Activated CD4-positive, alpha-beta memory T cell treated with anti-CD3 and anti-CD28 coated beads for 36 hours (primary cell): ENCODE results near the gene ZNF487. TPM values are rescaled to one million over a fixed set of nuclear protein-coding genes. Genes with fewer than 3 reads are reported as not detected.
"Not testable (repeated sequence)": the region's sequence is repeated elsewhere in the genome, so short reads cannot be mapped to it uniquely, and the experiment has no call there.

Source experiments
- CTCF ChIA-PET: fragments of 350-600 bp; sonication (Branson Sonifier 250); formaldehyde crosslinking; loops from one replicate; lab custom pipeline; 2021; ENCODE audit warnings: antibody characterized with exemption, inconsistent platforms; lab: Charles Lee
- POLR2A ChIA-PET: fragments of 350-600 bp; sonication (Branson Sonifier 250); formaldehyde crosslinking; loops from one replicate; lab custom pipeline; 2021; ENCODE audit warnings: antibody characterized with exemption; lab: Charles Lee
- DNase-seq: peaks from one replicate; pipeline ENCODE4 v3.0.0-alpha.2; 2020
- H3K27ac Mint-ChIP-seq: one replicate; pipeline ENCODE4 v1.8.0; 2021; ENCODE audit warnings: mixed read lengths
- H3K27me3 Mint-ChIP-seq: one replicate; pipeline ENCODE4 v1.8.0; 2021; ENCODE audit warnings: mixed read lengths
- H3K36me3 Mint-ChIP-seq: one replicate; pipeline ENCODE4 v1.8.0; 2021; ENCODE audit warnings: mixed read lengths
- H3K4me1 Mint-ChIP-seq: one replicate; pipeline ENCODE4 v1.8.0; 2021; ENCODE audit warnings: low read depth, mixed read lengths
- H3K4me3 Mint-ChIP-seq: one replicate; pipeline ENCODE4 v1.8.0; 2021; ENCODE audit warnings: mild to moderate bottlenecking, mixed read lengths
- H3K9me3 Mint-ChIP-seq: one replicate; pipeline ENCODE4 v1.8.0; 2021; ENCODE audit warnings: mixed read lengths
- intact Hi-C: fragments of 100-400 bp; cut with micrococcal nuclease; formaldehyde crosslinking; loops from one replicate; pipeline ENCODE4 v1.15.1; 2023
- total RNA-seq, 2 experiments: library from RNA; stranded (reverse); gene quantifications; one replicate each; pipeline ENCODE4 v1.2.3, GENCODE V29; 2021

Gene ZNF487
- total RNA-seq = 1 to 10 TPM; 2.2 to 2.6 TPM

DNA sequence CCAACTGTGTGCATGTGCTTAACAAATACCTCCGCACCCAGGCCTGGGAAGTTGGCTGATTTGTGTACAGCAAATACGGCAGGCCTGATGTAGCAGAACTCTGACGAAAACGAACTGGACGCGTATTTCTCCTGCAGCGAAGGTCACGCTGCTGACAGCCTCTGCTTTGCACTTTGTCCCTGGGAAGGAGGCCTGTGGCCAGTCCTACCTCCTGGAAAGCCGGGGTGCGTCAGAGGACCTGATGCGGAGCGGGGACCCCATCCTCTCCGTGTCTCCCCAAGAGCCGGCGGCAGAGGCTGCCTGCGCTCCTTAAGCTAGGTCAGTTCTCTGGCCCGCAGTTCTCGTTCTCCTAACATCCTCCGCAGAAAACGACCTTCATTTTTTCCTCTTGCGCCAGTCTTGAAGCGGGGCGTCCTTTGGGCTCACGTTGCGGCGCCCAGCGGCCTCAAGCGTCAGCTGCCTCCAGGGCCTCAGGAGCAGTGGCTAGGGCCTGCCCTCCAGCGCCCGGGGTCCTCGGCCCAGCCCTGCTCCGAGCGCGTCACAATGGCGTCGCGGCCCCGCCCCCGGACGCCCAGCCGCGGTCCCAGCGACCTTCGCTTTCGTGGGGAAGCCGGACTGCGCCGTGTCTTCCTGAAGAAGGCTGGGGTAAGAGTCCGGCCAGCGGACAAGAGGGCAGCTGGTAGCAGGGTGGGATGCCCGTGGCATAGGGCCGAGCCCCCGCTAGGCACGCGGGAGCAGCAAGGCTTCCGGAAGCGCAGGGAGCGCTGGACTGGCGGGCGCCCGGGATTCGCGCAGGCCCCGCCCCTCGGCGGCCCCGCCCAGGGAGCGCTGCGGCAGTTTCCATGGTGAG lies at the start of gene ZNF487:
ZNF487 (plus strand) TSS at position 821 of the 850 bp plus-strand sequence. CDS start 38,703 bp downstream, outside the sequence.
- peak; percentile 94 for DNase-seq
- peaks cover 14% of the 10 kb centered on the region for H3K4me1 Mint-ChIP-seq
- peak within 1 kb of the TSS; percentile 92 for H3K27ac Mint-ChIP-seq
- CTCF ChIA-PET = interaction anchor here (0.7 to 2.8 kb wide), 4 partner anchors 22 to 75 kb away, joined by 3 to 11 read pairs (median 4); partner anchors contain the start of gene HNRNPF
- H3K27me3 Mint-ChIP-seq = no peaks in the 10 kb centered on the region
- intact Hi-C loops = loop anchor here (1.0 to 5.0 kb wide), 3 partner anchors 15 to 39 kb away; partner anchors contain the start of gene HNRNPF
- no peaks in the 10 kb centered on the region for H3K9me3 Mint-ChIP-seq
- peak within 1 kb of the TSS; percentile 83 for H3K4me3 Mint-ChIP-seq
- POLR2A ChIA-PET = interaction anchor here (0.5 to 3.9 kb wide), 8 partner anchors 9 to 40 kb away, joined by 3 to 42 read pairs (median 6); partner anchors contain the start of gene HNRNPF
- H3K36me3 Mint-ChIP-seq = peaks cover 10% of the 10 kb centered on the region

DNA sequence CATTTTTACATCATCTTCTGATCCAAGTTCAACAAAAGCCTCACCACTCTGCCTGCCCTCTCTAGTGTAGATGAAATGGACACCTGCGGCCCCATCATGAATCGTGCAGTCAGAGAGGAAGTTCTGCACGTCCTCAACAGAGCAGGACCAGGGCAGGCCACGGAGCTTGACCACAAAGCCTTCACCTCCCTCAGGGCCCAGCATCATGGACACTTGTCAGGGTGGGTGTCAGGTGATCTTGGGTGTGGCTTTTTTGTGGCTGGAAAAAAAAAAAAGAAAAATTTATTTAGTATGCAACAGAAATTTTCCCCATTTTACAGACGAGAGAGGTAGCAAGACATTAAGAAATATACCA lies 49.3 kb upstream of the ZNF487 start:
- intact Hi-C loops = no loop called here
- ChIA-PET POLR2A (no interaction called here), CTCF (no interaction called here)
- no peaks in the 10 kb centered on the region for H3K27me3 Mint-ChIP-seq
- DNase-seq = no peak
- H3K27ac Mint-ChIP-seq = peak overlapping the region; percentile 66
- H3K4me3 Mint-ChIP-seq = no peak overlapping the region
- peaks cover 55% of the 10 kb centered on the region for H3K4me1 Mint-ChIP-seq
- no peaks in the 10 kb centered on the region for H3K9me3 Mint-ChIP-seq
- peaks cover 61% of the 10 kb centered on the region for H3K36me3 Mint-ChIP-seq

DNA sequence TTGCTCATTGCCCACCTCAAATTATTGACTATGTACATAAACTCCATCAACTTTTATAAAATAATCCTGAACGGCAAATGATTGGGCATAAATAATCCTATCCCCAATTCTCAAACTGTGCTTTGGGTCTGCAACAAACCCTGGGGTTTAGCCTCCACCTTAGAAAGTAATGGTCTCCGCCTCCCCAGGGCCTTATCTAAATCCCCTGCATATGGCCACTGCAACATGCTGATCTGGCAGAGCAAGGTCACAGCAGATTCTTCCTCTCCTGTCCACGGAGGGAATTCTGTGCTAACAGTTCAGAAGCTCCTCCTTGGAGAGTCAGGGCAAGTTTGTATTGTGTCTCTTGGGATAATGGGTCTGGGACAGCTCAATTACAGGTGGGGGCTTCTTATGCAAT lies 47.0 kb upstream of the ZNF487 start:
- CTCF ChIA-PET = interaction anchor here (0.9 to 2.2 kb wide), 4 partner anchors 18 to 86 kb away, joined by 3 to 5 read pairs (median 4); no protein-coding TSS in a partner anchor

GRCh38 chr10:43390333-43390732 lies 46.6 kb upstream of the ZNF487 start:
- H3K4me3 Mint-ChIP-seq = no peak overlapping the region
- peaks cover 86% of the 10 kb centered on the region for H3K36me3 Mint-ChIP-seq

More for the DNA sequence above, 47.0 kb upstream of the ZNF487 start:
- intact Hi-C loops = loop anchor here (10.0 kb wide), 1 partner anchor 755 kb away; the partner anchor contains the start of gene ZNF33B
- no peaks in the 10 kb centered on the region for H3K27me3 Mint-ChIP-seq
- peaks cover 73% of the 10 kb centered on the region for H3K4me1 Mint-ChIP-seq
- peak overlapping the region; percentile 64 for H3K27ac Mint-ChIP-seq
- POLR2A ChIA-PET = no interaction called here
- H3K36me3 Mint-ChIP-seq = peaks cover 82% of the 10 kb centered on the region
- no peak overlapping the region for H3K4me3 Mint-ChIP-seq
- no peak for DNase-seq
- no peaks in the 10 kb centered on the region for H3K9me3 Mint-ChIP-seq

GRCh38 chr10:43390759-43391158 lies 46.2 kb upstream of the ZNF487 start:
- H3K27ac Mint-ChIP-seq = peak overlapping the region; percentile 64
- no peaks in the 10 kb centered on the region for H3K27me3 Mint-ChIP-seq
- H3K4me3 Mint-ChIP-seq = no peak overlapping the region
- peaks cover 91% of the 10 kb centered on the region for H3K36me3 Mint-ChIP-seq
- DNase-seq = peak; percentile 37
- ChIA-PET CTCF (interaction anchor here (0.8 to 2.2 kb wide), 5 partner anchors 10 to 87 kb away, joined by 3 to 5 read pairs (median 4); no protein-coding TSS in a partner anchor), POLR2A (interaction anchor here (1.4 kb wide), 1 partner anchor 10 kb away, joined by 3 read pairs; no protein-coding TSS in a partner anchor)
- H3K4me1 Mint-ChIP-seq = peaks cover 81% of the 10 kb centered on the region
- H3K9me3 Mint-ChIP-seq = no peaks in the 10 kb centered on the region
- intact Hi-C loops = loop anchor here (10.0 kb wide), 1 partner anchor 756 kb away; the partner anchor contains the start of gene ZNF33B

More at GRCh38 chr10:43390333-43390732, 46.6 kb upstream of the ZNF487 start:
- ChIA-PET CTCF (interaction anchor here (0.8 to 2.2 kb wide), 5 partner anchors 11 to 86 kb away, joined by 3 to 5 read pairs (median 4); no protein-coding TSS in a partner anchor), POLR2A (no interaction called here)
- DNase-seq = no peak
- no peaks in the 10 kb centered on the region for H3K27me3 Mint-ChIP-seq
- peak overlapping the region; percentile 64 for H3K27ac Mint-ChIP-seq
- H3K9me3 Mint-ChIP-seq = no peaks in the 10 kb centered on the region
- H3K4me1 Mint-ChIP-seq = peaks cover 77% of the 10 kb centered on the region
- intact Hi-C loops = loop anchor here (10.0 kb wide), 1 partner anchor 756 kb away; the partner anchor contains the start of gene ZNF33B

DNA sequence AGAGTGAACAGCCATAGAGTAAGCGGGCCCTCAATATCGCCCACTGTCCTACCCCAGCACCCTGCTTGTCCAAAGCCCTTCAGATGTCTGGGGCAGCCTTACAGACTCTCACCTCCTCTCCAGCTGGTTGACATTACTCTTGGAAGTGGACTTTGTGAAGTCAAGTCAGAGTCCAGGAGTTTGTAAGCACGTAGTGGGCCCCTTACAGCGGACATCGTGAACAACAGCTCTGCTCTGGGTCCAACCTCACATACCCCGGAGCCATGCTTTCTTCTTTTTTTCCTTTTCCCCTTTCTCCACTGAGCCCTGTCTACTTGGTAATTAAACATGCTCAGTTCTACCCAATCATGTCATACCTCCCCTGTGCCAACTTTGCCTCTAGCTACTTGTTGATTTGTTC lies 45.4 kb upstream of the ZNF487 start:
- H3K9me3 Mint-ChIP-seq = no peaks in the 10 kb centered on the region
- H3K27me3 Mint-ChIP-seq = no peaks in the 10 kb centered on the region
- no peak for DNase-seq
- peaks cover 80% of the 10 kb centered on the region for H3K4me1 Mint-ChIP-seq
- intact Hi-C loops = loop anchor here (10.0 kb wide), 1 partner anchor 757 kb away; the partner anchor contains the start of gene ZNF33B
- no peak overlapping the region for H3K4me3 Mint-ChIP-seq
- ChIA-PET POLR2A (interaction anchor here (1.4 kb wide), 1 partner anchor 10 kb away, joined by 3 read pairs; no protein-coding TSS in a partner anchor), CTCF (no interaction called here)
- H3K36me3 Mint-ChIP-seq = peaks cover 95% of the 10 kb centered on the region
- H3K27ac Mint-ChIP-seq = peak overlapping the region; percentile 100

GRCh38 chr10:43392748-43393147 lies 44.2 kb upstream of the ZNF487 start:
- H3K9me3 Mint-ChIP-seq = no peaks in the 10 kb centered on the region
- peaks cover 67% of the 10 kb centered on the region for H3K4me1 Mint-ChIP-seq
- H3K27me3 Mint-ChIP-seq = no peaks in the 10 kb centered on the region
- no peak overlapping the region for H3K4me3 Mint-ChIP-seq
- intact Hi-C loops = loop anchor here (10.0 kb wide), 1 partner anchor 758 kb away; the partner anchor contains the start of gene ZNF33B
- CTCF ChIA-PET = no interaction called here
- POLR2A ChIA-PET = interaction anchor here (2.0 to 2.4 kb wide), 2 partner anchors 13 to 15 kb away, joined by 6 to 9 read pairs; no protein-coding TSS in a partner anchor
- H3K36me3 Mint-ChIP-seq = peaks cover 88% of the 10 kb centered on the region
- DNase-seq = no peak
- peak overlapping the region; percentile 100 for H3K27ac Mint-ChIP-seq

GRCh38 chr10:43393186-43393585 lies 43.7 kb upstream of the ZNF487 start:
- H3K36me3 Mint-ChIP-seq = peaks cover 89% of the 10 kb centered on the region
- ChIA-PET POLR2A (interaction anchor here (1.0 to 2.4 kb wide), 3 partner anchors 10 to 14 kb away, joined by 3 to 9 read pairs (median 6); no protein-coding TSS in a partner anchor), CTCF (interaction anchor here (1.1 to 1.2 kb wide), 2 partner anchors 13 to 69 kb away, joined by 3 read pairs; no protein-coding TSS in a partner anchor)
- H3K4me3 Mint-ChIP-seq, DNase-seq, H3K9me3 Mint-ChIP-seq, H3K27me3 Mint-ChIP-seq: not testable (repeated sequence)
- peaks cover 65% of the 10 kb centered on the region for H3K4me1 Mint-ChIP-seq
- intact Hi-C loops = loop anchor here (10.0 kb wide), 1 partner anchor 758 kb away; the partner anchor contains the start of gene ZNF33B
- peak overlapping the region; percentile 100 for H3K27ac Mint-ChIP-seq

GRCh38 chr10:43393606-43394360 lies 43.1 kb upstream of the ZNF487 start:
- Mint-ChIP-seq H3K36me3 (peaks cover 87% of the 10 kb centered on the region), H3K27me3 (no peaks in the 10 kb centered on the region), H3K4me1 (peaks cover 62% of the 10 kb centered on the region), H3K9me3 (no peaks in the 10 kb centered on the region), H3K27ac (peak overlapping the region; percentile 100), H3K4me3 (peak overlapping the region; percentile 22)
- intact Hi-C loops = loop anchor here (10.0 kb wide), 1 partner anchor 759 kb away; the partner anchor contains the start of gene ZNF33B
- ChIA-PET POLR2A (interaction anchor here (0.7 to 3.4 kb wide), 6 partner anchors 9 to 26 kb away, joined by 3 to 22 read pairs (median 8); no protein-coding TSS in a partner anchor), CTCF (interaction anchor here (1.1 to 1.2 kb wide), 2 partner anchors 12 to 68 kb away, joined by 3 read pairs; no protein-coding TSS in a partner anchor)
- DNase-seq = no peak

DNA sequence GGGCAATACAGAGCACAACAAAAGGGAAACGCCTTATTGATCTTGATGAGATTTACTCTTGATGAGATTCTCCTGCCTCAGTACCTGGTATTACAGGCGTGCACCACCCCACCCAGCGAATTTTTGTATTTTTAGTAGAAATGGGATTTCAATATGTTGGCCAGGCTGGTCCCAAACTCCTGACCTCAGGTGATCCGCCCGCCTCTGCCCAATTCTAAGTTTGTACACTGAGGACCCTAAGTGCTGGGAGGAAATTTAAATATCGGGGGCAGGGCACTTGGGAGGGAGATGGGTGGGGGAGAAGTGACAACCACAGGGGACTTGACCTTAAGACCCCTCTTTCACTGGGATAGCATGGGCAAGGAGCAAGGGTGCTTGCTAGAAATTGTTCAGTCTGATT lies 42.0 kb upstream of the ZNF487 start:
- DNase-seq = no peak

More for the DNA sequence above, 42.0 kb upstream of the ZNF487 start:
- H3K4me1 Mint-ChIP-seq = peaks cover 63% of the 10 kb centered on the region
- no peaks in the 10 kb centered on the region for H3K9me3 Mint-ChIP-seq
- CTCF ChIA-PET = no interaction called here
- H3K36me3 Mint-ChIP-seq = peaks cover 89% of the 10 kb centered on the region
- POLR2A ChIA-PET = interaction anchor here (1.3 to 4.0 kb wide), 8 partner anchors 9 to 256 kb away, joined by 3 to 47 read pairs (median 18); partner anchors contain the start of genes CSGALNACT2 and HNRNPF
- H3K27ac Mint-ChIP-seq = peak overlapping the region; percentile 100
- H3K4me3 Mint-ChIP-seq = peak overlapping the region; percentile 81
- no peaks in the 10 kb centered on the region for H3K27me3 Mint-ChIP-seq
- intact Hi-C loops = loop anchor here (1.0 to 10.0 kb wide), 3 partner anchors 9 to 760 kb away; partner anchors contain the start of genes ZNF33B and ZNF487
